Cerebellar cortex (tissue), 1 donor: ENCODE measurements around the gene TMPRSS4.

ENCODE experiments used
- DNase-seq: peaks from one replicate; pipeline ENCODE4 v3.0.0-alpha.2; 2015; ENCODE audit warnings: low spot score

TMPRSS4 gene

DNA sequence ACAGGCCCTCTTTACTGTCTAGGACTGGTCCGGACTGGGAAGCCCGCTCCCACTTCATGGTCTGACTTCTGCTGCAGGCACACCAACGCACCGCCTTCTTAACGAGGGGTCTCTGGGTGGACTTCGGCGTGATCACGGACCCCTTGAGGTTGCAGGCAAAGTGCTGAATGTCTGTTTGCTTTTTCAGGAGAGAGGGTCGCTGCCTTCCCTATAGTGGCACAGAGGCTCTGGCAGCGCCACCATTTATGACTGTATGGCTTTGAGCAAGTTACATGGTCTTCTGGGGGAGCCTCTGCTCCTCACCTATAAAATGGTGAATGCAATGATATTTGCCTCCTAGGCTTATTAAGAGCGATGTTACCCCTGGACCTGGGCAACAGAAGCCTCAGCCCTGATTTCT, 77.1 kb downstream of the TMPRSS4 start:
- no peak for DNase-seq

DNA sequence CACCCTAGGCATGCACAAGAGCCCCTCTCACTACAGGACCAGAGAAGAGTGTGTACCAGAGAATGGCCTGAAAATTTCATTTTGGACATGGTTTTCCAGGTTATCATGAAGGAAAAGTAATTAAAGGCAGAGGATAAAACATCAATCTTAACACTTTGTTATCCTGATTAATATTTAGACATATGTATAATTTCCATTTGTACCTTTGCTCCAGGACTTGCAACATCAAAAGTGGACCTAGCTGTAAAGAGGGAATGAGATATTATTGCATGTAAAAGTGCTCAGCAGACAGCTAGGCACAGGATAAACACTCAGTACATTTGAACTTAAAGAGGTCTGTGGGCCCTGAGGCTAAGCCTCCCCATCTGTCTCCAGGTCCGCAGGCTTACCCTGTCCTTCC, 77.8 kb downstream of the TMPRSS4 start:
- no peak for DNase-seq

DNA sequence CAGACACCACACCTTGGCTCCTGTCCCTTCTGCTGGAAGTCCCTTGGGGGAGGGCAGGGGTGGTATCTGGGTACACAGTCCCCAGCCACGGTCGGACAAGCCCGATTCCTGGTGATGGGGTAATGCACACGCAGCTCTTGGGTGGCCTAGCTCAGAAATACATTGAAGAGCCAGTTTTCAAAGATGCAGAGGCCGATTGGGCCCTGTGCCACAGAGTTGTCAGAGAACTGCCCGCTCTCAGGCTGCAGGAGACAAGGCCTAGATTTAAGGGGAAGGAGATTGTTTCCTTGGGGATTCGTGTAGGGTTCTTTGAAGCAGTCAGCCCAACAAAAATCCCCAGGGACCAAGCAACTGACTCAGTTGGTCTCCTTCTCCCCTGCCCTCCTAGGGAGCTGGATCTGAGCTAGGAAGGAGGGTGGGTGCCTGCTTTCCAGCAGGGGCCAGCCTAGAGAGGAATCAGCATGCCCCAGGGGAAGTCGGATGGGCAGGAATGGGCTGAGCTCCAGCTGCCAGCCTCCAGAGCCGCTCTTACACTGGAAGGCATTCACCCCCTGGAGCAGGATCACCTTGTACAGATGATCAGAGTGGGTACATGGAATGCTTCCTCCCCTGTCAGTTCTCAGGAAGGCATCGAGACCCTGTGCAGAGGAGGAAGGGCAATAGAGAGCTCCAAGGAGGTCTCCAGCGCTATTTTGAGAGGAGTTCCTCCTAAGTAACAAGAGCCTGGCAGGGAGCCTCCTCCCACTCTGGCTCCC, 79.1 kb downstream of the TMPRSS4 start:
- no peak for DNase-seq

DNA sequence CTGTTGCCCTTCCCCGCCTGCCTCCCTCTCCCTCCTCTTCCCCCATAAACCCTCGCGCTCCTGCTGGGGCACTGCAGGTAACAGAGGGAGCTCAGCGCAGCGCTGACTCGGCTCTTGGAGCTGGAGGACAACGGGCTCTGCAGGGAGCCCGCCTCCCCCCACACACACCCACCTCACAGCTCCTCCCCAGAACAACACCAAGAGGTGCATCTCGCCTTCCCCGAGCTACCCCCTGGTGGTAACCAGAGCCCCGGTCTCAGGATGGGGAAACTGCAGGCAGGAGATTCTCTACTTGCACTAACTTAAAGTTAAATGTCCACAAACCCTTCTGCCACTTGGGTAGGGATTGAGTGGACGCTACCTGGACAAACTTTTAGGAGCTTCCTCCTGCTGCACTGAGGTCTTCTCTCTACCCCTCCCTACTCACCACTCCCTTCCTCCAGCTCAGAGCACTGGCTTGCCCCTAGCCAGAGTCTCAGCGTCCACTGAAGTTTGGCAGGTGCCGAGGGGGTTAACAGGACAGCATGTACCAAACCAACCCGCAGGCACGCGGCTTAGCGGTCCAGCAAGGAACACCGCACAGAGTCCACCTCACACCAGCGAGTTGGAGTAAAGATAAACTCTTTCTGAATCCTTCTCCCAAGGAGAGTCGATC, 79.8 kb downstream of the TMPRSS4 start:
- DNase-seq = no peak

DNA sequence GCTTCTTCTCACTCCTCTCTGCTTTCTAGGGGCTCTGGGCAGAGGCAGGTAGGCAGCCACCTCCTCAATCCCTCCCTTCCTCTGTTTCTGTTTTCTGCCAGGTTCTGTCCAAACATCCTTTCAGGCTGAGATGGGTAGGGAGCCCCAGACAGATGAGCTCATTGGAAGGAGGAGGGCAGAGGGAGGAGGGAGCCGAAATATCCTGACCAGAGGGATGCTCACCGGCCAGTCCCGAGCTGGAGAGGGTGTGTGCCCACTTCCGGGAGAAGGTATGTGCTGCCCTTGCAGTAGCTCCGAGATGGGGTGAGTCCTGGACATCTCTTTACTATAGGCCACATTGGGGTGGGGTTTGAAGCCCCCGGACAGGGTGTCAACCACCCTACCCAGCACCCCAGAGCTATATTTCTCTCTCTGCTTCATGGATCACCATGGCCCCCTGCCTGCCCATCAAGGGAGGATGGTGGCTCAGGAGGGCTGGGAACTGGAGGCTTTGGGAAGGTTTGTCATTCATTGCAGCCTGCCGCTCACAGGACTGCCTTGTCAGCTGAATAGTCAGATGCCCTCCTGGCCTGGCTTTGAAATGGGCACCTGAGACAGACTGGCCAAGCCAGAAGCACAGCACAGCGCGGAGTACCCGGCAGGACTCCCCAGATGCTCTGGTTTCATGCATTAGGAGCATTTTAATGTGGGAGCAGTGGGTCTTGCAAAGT, 80.5 kb downstream of the TMPRSS4 start:
- no peak for DNase-seq

DNA sequence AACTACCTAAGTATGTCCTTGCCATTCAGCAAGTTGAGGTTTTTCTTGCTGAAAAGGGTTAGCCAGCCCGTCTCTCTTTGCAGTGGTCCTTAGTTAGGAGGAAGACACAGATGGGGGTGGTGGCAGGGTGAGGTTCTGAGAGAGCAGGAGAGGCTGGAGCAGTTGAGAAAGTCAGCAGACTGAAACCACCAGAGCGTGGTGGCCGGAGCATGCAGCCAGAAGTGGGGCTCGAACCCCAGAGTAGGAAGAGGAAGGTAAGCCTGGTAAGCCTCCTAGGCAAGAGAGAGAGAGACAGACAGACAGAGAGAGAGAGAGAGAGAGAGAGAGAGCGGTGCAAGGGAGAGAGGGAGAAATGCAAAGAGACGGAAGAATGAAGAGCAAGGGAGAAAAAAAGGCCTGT, 84.9 kb downstream of the TMPRSS4 start:
- no peak for DNase-seq

DNA sequence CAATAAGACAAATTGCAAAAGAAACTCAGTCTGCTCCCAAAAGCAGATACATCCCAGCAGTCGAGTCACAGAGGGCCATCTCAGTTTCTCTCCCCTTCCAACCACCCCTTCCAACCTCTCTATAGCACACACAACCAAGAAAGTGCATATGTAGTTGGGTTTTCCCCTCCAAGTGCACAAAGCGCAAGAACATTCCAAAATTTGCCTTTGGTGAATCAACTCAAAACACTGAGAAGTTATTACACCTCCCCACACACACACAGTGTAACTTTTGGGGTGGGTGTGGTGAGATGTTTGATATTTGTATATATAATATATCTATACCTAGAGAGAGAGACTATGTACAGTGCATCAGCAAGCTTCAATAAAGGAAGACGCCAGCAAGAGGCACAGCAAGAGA, 86.0 kb downstream of the TMPRSS4 start:
- DNase-seq = no peak

DNA sequence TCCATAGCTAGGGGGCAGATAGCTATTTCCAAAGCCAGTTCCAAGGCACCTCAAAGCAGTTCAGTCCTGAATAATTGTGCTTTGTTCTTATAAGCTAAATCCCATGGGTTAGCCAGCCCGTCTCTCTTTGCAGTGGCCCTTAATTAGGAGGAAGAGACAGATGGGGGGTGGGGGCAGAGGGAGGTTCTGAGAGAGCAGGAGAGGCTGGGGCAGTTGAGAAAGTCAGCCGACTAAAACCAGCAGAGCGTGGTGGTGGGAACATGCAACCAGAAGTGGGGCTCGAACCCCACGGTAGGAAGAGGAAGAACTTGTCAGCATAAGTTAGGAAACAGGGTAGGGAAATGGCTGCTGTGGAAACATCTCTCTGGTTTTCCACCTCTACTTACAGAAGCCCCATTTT, 86.6 kb downstream of the TMPRSS4 start:
- no peak for DNase-seq

DNA sequence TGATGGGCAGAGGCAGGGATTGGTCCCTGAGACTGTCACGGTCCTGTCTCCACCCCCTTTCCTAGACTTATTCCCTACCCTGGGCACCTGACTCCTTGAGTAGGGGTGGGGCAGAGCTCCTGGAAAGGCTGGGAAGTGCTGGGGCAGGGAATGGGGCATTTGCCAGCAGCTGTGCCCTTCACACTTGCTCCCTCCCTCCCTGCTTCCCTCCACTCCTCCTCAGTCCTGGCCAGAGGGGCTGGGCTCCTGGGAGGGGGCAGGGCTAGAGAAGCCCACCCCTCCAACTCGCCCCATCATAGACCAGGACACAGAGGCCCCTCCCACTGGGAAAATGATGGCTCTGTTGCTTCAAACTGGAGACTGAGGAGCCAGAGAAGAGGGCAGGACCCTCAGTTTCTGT, 88.0 kb downstream of the TMPRSS4 start:
- DNase-seq = no peak

DNA sequence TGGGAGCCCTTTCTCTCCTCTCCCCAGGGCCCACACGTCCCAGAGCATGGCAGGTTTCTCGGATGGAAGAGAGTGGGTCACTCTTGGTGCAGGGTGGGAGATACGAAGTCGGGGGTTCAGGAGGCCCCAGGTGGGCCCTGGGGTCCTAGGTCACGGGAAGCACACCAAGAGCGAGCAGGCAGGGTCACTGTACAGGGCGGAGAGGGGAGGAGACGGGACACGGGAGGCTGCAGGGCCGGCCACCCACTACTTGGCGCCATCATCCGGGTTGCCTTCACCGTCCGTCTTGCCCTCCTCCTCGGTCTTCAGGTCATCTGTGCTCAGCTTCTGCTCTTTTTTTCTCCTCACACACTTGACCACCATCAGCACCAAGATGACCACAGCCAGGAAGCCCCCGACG, 89.8 kb downstream of the TMPRSS4 start:
- DNase-seq = no peak

DNA sequence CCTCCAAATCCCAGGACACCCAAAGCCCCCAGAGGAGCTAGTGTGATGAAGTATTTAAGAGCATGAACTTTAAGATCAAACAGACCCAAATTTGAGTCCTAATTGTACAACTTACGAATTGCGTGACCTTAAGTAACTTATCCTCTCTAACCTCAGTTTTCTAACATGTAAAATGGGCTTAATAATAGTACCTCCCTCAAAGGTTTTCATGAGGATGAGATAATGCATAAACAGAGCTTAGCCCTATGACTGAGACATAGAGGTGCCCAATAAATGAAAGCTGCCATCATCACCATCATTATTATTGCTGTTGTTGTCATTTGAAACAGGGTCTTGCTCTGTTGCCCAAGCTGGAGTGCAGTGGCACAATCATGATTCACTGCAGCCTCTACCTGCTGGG, 90.4 kb downstream of the TMPRSS4 start:
- DNase-seq = no peak

DNA sequence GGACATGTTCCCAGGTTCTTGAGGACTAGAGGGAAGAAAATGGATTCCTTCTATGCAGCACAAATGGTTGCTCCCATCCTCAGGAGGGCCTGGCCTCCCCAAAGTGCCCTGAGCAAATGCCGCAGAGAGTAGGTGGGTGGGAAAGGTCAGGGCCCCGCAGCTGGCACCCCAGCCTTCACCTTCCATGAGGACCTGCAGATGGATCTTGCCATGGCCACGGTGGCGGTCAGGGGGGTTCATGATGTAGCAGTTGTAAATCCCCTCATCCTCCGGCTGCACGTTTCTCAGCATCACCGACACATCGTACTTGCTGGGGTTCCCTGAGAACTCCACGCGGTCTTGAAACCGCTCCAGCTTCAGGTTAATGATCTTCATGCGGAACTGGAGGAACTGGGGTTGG, 91.0 kb downstream of the TMPRSS4 start:
- DNase-seq = no peak

DNA sequence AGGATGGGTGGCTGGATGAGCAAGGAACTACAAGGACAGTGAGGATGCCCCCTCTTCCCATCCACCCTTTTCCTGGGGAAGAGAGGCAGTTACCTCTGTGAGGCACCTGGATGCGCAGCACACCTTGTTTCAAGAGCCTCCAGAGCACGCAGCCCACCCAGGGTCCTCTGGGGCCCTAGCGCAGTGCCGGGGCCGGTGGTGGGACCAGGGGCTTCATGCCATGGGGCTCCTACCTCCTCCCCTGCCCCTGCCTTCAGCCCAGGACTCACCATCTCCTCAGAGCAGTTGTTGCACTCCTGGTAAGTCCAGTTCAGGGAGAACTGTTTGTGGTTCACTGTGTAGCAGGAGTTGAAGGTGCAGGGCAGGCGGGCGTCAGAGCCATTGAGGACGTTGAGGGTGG, 91.4 kb downstream of the TMPRSS4 start:
- no peak for DNase-seq

DNA sequence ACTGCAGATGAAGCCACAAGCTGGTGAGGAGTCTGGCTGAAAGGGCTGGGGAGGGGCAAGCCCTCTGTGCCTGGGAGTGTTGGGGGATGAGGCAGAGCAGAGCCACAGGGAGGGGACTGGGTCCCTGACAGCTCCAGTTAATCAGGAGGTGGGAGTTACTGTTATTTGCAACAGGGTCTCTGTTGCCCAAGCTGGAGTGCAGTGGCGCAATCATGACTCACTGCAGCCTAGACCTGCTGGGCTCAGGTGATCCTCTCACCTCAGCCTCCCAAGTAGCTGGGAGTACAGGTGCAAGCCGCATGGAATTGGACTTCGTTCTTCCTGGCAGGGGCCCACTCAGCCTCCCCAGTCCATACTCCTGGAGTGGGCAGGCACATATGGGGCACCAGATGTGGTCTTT, 91.9 kb downstream of the TMPRSS4 start:
- DNase-seq = no peak

DNA sequence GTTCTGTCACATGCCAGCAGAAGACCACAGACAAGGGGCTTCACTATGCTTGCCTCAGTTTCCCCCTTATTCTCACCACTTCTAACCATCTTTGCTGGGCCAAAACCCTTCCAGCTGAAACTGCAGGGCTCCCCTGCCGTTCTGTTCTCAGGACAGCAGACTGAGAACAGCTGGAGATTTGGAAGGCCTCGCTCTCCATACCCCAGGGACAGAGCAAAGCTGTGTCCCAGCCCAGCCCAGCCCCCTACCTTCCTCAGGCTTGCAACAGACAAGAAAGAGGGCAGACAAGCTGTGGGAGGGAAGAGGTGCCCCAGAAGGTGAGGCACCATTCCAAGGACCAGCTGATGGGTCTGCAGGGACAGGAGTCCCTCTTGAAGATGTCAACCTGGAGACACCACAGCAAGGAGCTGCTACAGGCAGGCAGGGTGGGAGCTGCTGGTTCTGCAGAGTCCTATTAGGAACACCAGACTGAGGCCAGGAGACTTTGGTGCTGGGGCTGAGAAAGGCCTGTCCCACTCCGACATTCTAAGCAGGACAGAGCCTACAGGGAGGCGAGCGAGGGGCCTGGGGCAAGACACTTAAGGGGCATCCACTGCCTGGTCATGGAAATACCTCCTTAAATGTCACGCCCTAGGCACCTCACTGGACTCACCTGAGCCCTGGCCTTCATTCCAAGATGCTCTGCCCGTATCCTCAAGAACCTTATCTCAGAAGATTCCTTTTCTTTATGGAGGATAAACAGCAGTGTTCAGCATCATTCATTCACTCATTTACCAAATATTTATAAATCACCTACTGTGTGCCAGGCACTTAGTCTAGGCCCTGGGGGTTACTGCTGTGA, 92.6 kb downstream of the TMPRSS4 start:
- no peak for DNase-seq

DNA sequence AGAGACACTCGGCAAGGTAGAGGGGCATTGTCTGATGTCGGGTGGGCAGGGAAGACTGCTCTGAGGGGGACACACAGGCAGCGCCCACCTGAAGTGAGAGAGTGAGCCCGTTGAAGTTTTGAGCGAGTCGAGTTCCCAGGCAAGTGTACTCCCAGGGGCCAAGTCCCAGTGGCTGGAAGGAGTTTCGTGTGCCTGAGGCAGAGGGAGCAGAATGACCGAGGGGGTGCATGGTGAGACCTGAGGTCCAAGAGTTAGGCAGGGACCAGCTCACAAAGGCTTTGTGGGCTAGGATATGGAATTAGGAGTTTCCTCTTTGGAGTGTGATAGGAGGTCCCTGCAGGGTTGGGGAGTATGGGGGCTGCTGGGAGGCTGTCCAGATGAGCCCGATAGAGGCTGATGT, 93.4 kb downstream of the TMPRSS4 start:
- no peak for DNase-seq

DNA sequence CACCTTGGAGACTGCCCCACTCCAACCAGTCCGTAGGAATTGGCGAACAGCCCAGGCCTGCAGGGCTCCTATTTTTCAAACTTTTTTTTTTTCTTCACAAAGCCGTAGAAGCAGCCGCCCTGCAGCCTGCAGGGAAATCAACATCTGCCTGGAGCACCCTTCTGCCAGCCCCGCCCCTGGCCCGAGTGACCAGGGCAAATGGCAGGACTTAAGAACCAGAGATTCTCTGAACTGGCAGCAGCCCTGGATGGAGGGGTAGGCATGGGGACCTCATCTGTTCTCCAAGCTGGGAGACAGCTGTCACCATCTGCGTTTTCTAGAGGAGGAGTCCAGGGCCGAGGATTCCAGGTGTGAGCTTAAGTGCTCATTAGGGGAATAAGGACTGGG, 94.0 kb downstream of the TMPRSS4 start:
- no peak for DNase-seq
